Uterus (tissue), 2 donors: ENCODE data around the gene CCDC201.
"Not testable (repeated sequence)": the region's sequence is repeated elsewhere in the genome, so short reads cannot be mapped to it uniquely, and the experiment has no call there.

ENCODE experiments used
- POLR2A ChIP-seq, 2 donors: fragments of 450-650 bp; IDR thresholded peaks; one replicate each; pipeline ENCODE4 v1.6.1; 2016; ENCODE audit warnings: antibody characterized with exemption in 2 of 2, mild to moderate bottlenecking in 1 of 2, moderate library complexity in 1 of 2
- TF ChIP-seq, protein P1 (sequence below), 4 experiments: fragments of 200-600 bp in 2 of 4; fragments of 450-650 bp in 2 of 4; sonication (generic) in 2 of 4; IDR thresholded peaks; one replicate each; pipeline ENCODE4 v1.5.1; 2016 to 2019; ENCODE audit warnings: antibody characterized with exemption in 4 of 4, mild to moderate bottlenecking in 2 of 4, moderate library complexity in 1 of 4

DNA sequence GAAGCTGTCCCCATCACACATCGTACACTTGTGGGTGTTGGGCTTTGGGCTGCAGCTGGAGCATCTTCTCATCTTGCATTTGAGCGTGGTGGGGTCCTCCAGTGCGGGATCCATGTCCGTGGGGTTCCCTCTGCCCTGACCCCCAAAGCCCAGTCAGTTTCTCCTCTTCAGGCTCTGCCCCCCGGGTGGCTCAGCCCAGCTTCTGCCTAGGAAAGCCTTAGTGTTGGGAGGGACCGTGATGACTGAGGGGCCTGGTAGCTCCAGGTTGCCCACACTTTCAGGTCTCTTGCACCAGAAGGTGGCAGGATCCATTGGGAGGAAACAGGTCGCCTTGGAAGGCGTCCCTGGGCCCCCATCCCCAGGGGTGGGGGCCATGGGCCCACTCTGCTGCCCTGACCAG, 55.9 kb downstream of the CCDC201 start:
- TF ChIP-seq, protein P1, sequence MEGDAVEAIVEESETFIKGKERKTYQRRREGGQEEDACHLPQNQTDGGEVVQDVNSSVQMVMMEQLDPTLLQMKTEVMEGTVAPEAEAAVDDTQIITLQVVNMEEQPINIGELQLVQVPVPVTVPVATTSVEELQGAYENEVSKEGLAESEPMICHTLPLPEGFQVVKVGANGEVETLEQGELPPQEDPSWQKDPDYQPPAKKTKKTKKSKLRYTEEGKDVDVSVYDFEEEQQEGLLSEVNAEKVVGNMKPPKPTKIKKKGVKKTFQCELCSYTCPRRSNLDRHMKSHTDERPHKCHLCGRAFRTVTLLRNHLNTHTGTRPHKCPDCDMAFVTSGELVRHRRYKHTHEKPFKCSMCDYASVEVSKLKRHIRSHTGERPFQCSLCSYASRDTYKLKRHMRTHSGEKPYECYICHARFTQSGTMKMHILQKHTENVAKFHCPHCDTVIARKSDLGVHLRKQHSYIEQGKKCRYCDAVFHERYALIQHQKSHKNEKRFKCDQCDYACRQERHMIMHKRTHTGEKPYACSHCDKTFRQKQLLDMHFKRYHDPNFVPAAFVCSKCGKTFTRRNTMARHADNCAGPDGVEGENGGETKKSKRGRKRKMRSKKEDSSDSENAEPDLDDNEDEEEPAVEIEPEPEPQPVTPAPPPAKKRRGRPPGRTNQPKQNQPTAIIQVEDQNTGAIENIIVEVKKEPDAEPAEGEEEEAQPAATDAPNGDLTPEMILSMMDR (IDR thresholded peaks at IDR 0.05) = not testable (repeated sequence)
- not testable (repeated sequence) for TF ChIP-seq POLR2A (IDR thresholded peaks at IDR 0.05)
